Gastrocnemius medialis (tissue), 4 donors: ENCODE results near the gene MTR. TPM values are rescaled to one million over a fixed set of nuclear protein-coding genes. Genes with fewer than 3 reads are reported as not detected.
A peak's percentile ranks its signal among the peaks of the same experiment; 100 is the strongest.
"Not testable (repeated sequence)": the region's sequence is repeated elsewhere in the genome, so short reads cannot be mapped to it uniquely, and the experiment has no call there.

Source experiments
- ATAC-seq, 2 donors: fragments of 150-250 bp; one replicate each; pipeline ENCODE4 v1.9.1; 2016
- DNase-seq, 2 donors: peaks; one replicate each; pipeline ENCODE4 v3.0.0-alpha.2; 2019
- H3K27ac ChIP-seq, 4 donors: fragments of 200-600 bp; sonication (generic); 1 replicate in 1 of 4; 2 replicates in 3 of 4; pipeline ENCODE4 v1.5.1; 2016 to 2018; ENCODE audit warnings: mild to moderate bottlenecking in 2 of 4, moderate library complexity in 1 of 4
- H3K27me3 ChIP-seq, 3 donors: fragments of 200-600 bp; sonication (generic) in 2 of 3; 1 replicate in 1 of 3; 2 replicates in 2 of 3; pipeline versions ENCODE4 v1.5.1 to v1.6.0; 2016 to 2019; ENCODE audit warnings: mild to moderate bottlenecking in 1 of 3, moderate library complexity in 1 of 3
- H3K36me3 ChIP-seq, 2 donors: fragments of 200-600 bp; sonication (generic) in 1 of 2; one replicate each; pipeline ENCODE4 v1.5.1; 2017 to 2018
- H3K4me1 ChIP-seq, 2 donors: fragments of 200-600 bp; sonication (generic) in 1 of 2; one replicate each; pipeline ENCODE4 v1.5.1; 2016 to 2017; ENCODE audit warnings: mild to moderate bottlenecking in 2 of 2
- H3K4me3 ChIP-seq, 4 donors: fragments of 200-600 bp; sonication (generic) in 3 of 4; 1 replicate in 1 of 4; 2 replicates in 3 of 4; pipeline ENCODE4 v1.5.1; 2016 to 2019; ENCODE audit warnings: mild to moderate bottlenecking in 2 of 4
- H3K9me3 ChIP-seq, 3 donors: fragments of 200-600 bp; sonication (generic) in 2 of 3; 1 replicate in 1 of 3; 2 replicates in 2 of 3; pipeline ENCODE4 v1.5.1; 2016 to 2019
- CTCF ChIP-seq, 5 experiments: fragments of 450-650 bp in 3 of 5; fragments of 200-600 bp in 2 of 5; sonication (generic) in 2 of 5; IDR thresholded peaks in 4 of 5; conservative IDR thresholded peaks in 1 of 5; 1 replicate in 4 of 5; 2 replicates in 1 of 5; pipeline ENCODE4 v1.5.1; 2016 to 2019; ENCODE audit warnings: antibody characterized with exemption in 5 of 5, mild to moderate bottlenecking in 3 of 5, moderate library complexity in 3 of 5
- POLR2A ChIP-seq, 2 donors: fragments of 450-650 bp; IDR thresholded peaks; one replicate each; pipeline ENCODE4 v1.6.1; 2017; ENCODE audit warnings: antibody characterized with exemption in 2 of 2, mild to moderate bottlenecking in 2 of 2, moderate library complexity in 2 of 2
- in situ Hi-C, 4 donors: fragments of 200-750 bp; cut with MboI; loops; one replicate each; pipeline versions ENCODE4 v1.15.0 to v1.8.0; 2017; ENCODE audit warnings: low sequenced_read_pairs in 4 of 4
- intact Hi-C: fragments of 100-400 bp; cut with DNase I; formaldehyde crosslinking; loops from one replicate; pipeline ENCODE4 v1.15.1; 2023; ENCODE audit warnings: low total_unique reads
- total RNA-seq, 4 donors: library from RNA; depleted of rRNA; stranded (reverse); fragments of >200 nt; gene quantifications; one replicate each; pipeline versions ENCODE4 v1.1.0 to v1.2.3, GENCODE V29; 2016

MTR gene
- total RNA-seq, 4 donors from 2014 or later: 23.0 to 46.3 (median 29.1) TPM

GRCh38 chr1:236904892-236905741 is 110.0 kb downstream of the MTR start:
- Histone ChIP-seq H3K4me3 (no peak overlapping the region), H3K36me3 (peaks cover 0 to 23% of the 10 kb centered on the region in 2 donors), H3K27ac (no peak overlapping the region), H3K9me3 (no peaks in the 10 kb centered on the region), H3K4me1 (no peaks in the 10 kb centered on the region), H3K27me3 (no peaks in the 10 kb centered on the region)
- ATAC-seq: peak; percentile 74 to 76
- intact Hi-C loops (no loop called here), in situ Hi-C loops (no loop called here)
- no peak for DNase-seq
- no peak for TF ChIP-seq POLR2A (IDR thresholded peaks at IDR 0.05)
- TF ChIP-seq CTCF (IDR thresholded peaks at IDR 0.05 in 4 of 5, conservative IDR thresholded peaks at IDR 0.05 in 1 of 5): no peak

- intact Hi-C loops (no loop called here), in situ Hi-C loops (no loop called here)
- TF ChIP-seq CTCF (IDR thresholded peaks at IDR 0.05 in 4 of 5, conservative IDR thresholded peaks at IDR 0.05 in 1 of 5): no peak
- Histone ChIP-seq H3K9me3 (no peaks in the 10 kb centered on the region), H3K27ac (no peak overlapping the region), H3K36me3 (peaks cover 0 to 2% of the 10 kb centered on the region in 2 donors), H3K4me3 (no peak overlapping the region), H3K27me3 (no peaks in the 10 kb centered on the region), H3K4me1 (no peaks in the 10 kb centered on the region)
- no peak for ATAC-seq
- no peak for DNase-seq
These were observed 112.1 kb downstream of the MTR start for GRCh38 chr1:236907205-236907604.

GRCh38 chr1:236908669-236909068 is 113.6 kb downstream of the MTR start:
- DNase-seq (no peak), ATAC-seq (no peak)
- H3K9me3 ChIP-seq: no peaks in the 10 kb centered on the region
- no peaks in the 10 kb centered on the region for H3K4me1 ChIP-seq
- H3K4me3 ChIP-seq: no peak overlapping the region
- H3K36me3 ChIP-seq: no peaks in the 10 kb centered on the region
- intact Hi-C loops (no loop called here), in situ Hi-C loops (no loop called here)
- TF ChIP-seq POLR2A (IDR thresholded peaks at IDR 0.05) (no peak), CTCF (IDR thresholded peaks at IDR 0.05 in 4 of 5, conservative IDR thresholded peaks at IDR 0.05 in 1 of 5) (no peak)
- H3K27me3 ChIP-seq: no peaks in the 10 kb centered on the region
- H3K27ac ChIP-seq: no peak overlapping the region

- ATAC-seq, H3K4me1 ChIP-seq, H3K27me3 ChIP-seq, in situ Hi-C loops, H3K9me3 ChIP-seq, DNase-seq, H3K4me3 ChIP-seq, intact Hi-C loops, H3K27ac ChIP-seq: not testable (repeated sequence)
- H3K36me3 ChIP-seq: peaks cover 0 to 17% of the 10 kb centered on the region in 2 donors
These were observed 116.0 kb downstream of the MTR start for GRCh38 chr1:236911047-236911446.

- no peak overlapping the region for H3K27ac ChIP-seq
- TF ChIP-seq POLR2A (IDR thresholded peaks at IDR 0.05): no peak
- no peak for TF ChIP-seq CTCF (IDR thresholded peaks at IDR 0.05 in 4 of 5, conservative IDR thresholded peaks at IDR 0.05 in 1 of 5)
- peaks cover 0 to 37% of the 10 kb centered on the region in 2 donors for H3K36me3 ChIP-seq
- in situ Hi-C loops: no loop called here
- DNase-seq (no peak), ATAC-seq (no peak)
- H3K27me3 ChIP-seq: no peaks in the 10 kb centered on the region
- peaks cover 0 to 24% (median 3%) of the 10 kb centered on the region in 3 donors for H3K9me3 ChIP-seq
- intact Hi-C loops: no loop called here
- no peaks in the 10 kb centered on the region for H3K4me1 ChIP-seq
- H3K4me3 ChIP-seq: no peak overlapping the region
These were observed 118.4 kb downstream of the MTR start for GRCh38 chr1:236913371-236914037.
